ENCODE results near the gene ACAA2.

Gene ACAA2

GRCh38 chr18:49743117-49743567, 70.2 kb downstream of the ACAA2 start:
- no peaks in the 10 kb centered on the region for H3K27me3 ChIP-seq
- DNase-seq, result no peak
- TF ChIP-seq, protein P1, sequence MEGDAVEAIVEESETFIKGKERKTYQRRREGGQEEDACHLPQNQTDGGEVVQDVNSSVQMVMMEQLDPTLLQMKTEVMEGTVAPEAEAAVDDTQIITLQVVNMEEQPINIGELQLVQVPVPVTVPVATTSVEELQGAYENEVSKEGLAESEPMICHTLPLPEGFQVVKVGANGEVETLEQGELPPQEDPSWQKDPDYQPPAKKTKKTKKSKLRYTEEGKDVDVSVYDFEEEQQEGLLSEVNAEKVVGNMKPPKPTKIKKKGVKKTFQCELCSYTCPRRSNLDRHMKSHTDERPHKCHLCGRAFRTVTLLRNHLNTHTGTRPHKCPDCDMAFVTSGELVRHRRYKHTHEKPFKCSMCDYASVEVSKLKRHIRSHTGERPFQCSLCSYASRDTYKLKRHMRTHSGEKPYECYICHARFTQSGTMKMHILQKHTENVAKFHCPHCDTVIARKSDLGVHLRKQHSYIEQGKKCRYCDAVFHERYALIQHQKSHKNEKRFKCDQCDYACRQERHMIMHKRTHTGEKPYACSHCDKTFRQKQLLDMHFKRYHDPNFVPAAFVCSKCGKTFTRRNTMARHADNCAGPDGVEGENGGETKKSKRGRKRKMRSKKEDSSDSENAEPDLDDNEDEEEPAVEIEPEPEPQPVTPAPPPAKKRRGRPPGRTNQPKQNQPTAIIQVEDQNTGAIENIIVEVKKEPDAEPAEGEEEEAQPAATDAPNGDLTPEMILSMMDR (IDR thresholded peaks at IDR 0.05; ENCODE audit: low read depth, low read length), result no peak
- H3K9me3 ChIP-seq, result no peaks in the 10 kb centered on the region
- no peaks in the 10 kb centered on the region for H3K4me1 ChIP-seq
- no peak overlapping the region for H3K4me3 ChIP-seq (ENCODE audit: low read depth, low read length)
- H3K36me3 ChIP-seq, result no peaks in the 10 kb centered on the region

GRCh38 chr18:49742316-49743116, 70.8 kb downstream of the ACAA2 start:
- Histone ChIP-seq H3K4me1 (no peaks in the 10 kb centered on the region), H3K4me3 (ENCODE audit: low read depth, low read length) (no peak overlapping the region), H3K27me3 (no peaks in the 10 kb centered on the region), H3K36me3 (no peaks in the 10 kb centered on the region), H3K9me3 (no peaks in the 10 kb centered on the region)
- no peak for DNase-seq
- TF ChIP-seq, protein P1 (IDR thresholded peaks at IDR 0.05; ENCODE audit: low read depth, low read length), result no peak

GRCh38 chr18:49739275-49739674, 74.1 kb downstream of the ACAA2 start:
- H3K27me3 ChIP-seq, result no peaks in the 10 kb centered on the region
- H3K4me3 ChIP-seq (ENCODE audit: low read depth, low read length), result no peak overlapping the region
- H3K9me3 ChIP-seq, result no peaks in the 10 kb centered on the region
- DNase-seq, result no peak
- TF ChIP-seq, protein P1 (IDR thresholded peaks at IDR 0.05; ENCODE audit: low read depth, low read length), result no peak
- H3K4me1 ChIP-seq, result no peaks in the 10 kb centered on the region
- no peaks in the 10 kb centered on the region for H3K36me3 ChIP-seq

GRCh38 chr18:49738721-49739120, 74.6 kb downstream of the ACAA2 start:
- TF ChIP-seq, protein P1 (IDR thresholded peaks at IDR 0.05; ENCODE audit: low read depth, low read length), result no peak
- DNase-seq, result no peak
- H3K4me3 ChIP-seq (ENCODE audit: low read depth, low read length), result no peak overlapping the region
- no peaks in the 10 kb centered on the region for H3K27me3 ChIP-seq
- no peaks in the 10 kb centered on the region for H3K36me3 ChIP-seq
- no peaks in the 10 kb centered on the region for H3K4me1 ChIP-seq
- no peaks in the 10 kb centered on the region for H3K9me3 ChIP-seq

DNA sequence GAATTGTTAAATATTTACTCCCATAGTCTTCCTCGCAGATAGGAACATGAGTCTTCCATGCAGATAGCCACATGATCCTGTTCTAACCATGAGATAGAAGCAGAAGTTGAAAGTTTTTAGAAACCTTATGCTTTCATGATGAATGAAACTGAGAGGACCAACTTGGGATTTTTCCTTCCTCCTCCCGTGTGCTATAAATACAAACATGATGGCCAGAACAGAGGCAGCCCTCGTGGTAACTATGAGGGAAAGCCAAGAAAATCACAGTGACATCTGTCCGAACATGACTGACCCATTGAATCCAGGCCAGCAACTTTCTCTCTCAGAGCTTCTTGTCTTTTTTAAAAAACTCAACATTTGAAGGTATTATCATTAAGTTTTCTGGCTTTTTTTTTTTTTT, 78.5 kb downstream of the ACAA2 start:
- DNase-seq, result no peak
- H3K4me3 ChIP-seq (ENCODE audit: low read depth, low read length), result no peak overlapping the region
- TF ChIP-seq, protein P1 (IDR thresholded peaks at IDR 0.05; ENCODE audit: low read depth, low read length), result no peak

GRCh38 chr18:49733896-49734585, 79.3 kb downstream of the ACAA2 start:
- no peaks in the 10 kb centered on the region for H3K9me3 ChIP-seq
- no peak overlapping the region for H3K4me3 ChIP-seq (ENCODE audit: low read depth, low read length)
- H3K36me3 ChIP-seq, result no peaks in the 10 kb centered on the region
- DNase-seq, result no peak
- H3K27me3 ChIP-seq, result no peaks in the 10 kb centered on the region
- H3K4me1 ChIP-seq, result no peaks in the 10 kb centered on the region
- TF ChIP-seq, protein P1 (IDR thresholded peaks at IDR 0.05; ENCODE audit: low read depth, low read length), result no peak

More for the DNA sequence above, 78.5 kb downstream of the ACAA2 start:
- Histone ChIP-seq H3K4me1 (no peaks in the 10 kb centered on the region), H3K9me3 (no peaks in the 10 kb centered on the region), H3K27me3 (no peaks in the 10 kb centered on the region), H3K36me3 (no peaks in the 10 kb centered on the region)

Measured in BE2C (cell line).